Tibial nerve (tissue), 4 donors: Measurements from ENCODE around the gene TASL.

Experiments
- EP300 ChIP-seq, 2 donors: sonication (generic); formaldehyde crosslinking; IDR thresholded peaks; one replicate each; pipeline ENCODE4 v1.6.1; 2017; ENCODE audit warnings: antibody characterized with exemption in 2 of 2, mild to moderate bottlenecking in 1 of 2
- TF ChIP-seq, protein P1 (sequence below), 5 experiments: fragments of 200-600 bp in 3 of 5; fragments of 450-650 bp in 2 of 5; sonication (generic) in 3 of 5; IDR thresholded peaks; one replicate each; pipeline ENCODE4 v1.5.1; 2016 to 2019; ENCODE audit warnings: antibody characterized with exemption in 5 of 5, mild to moderate bottlenecking in 3 of 5, moderate library complexity in 2 of 5

DNA sequence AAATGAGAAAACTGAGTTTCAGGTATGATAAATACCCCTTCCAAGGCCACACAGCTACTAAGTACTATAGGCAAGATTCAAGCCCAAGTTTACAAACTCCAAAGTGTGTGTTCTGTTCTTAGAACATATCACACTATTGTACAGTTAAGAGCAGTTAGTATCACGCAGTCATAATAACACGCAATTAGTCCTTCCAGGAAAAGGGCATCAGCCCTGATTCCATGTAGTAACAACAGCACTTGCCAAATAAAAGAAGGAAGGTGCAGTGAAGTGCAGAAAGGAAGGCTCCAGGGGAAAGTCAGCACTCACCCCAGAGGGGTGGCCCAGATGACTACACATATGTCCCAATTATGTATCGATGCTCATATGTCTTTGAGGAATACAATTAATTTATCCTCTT lies 4.4 kb downstream of the TASL start:
- TF ChIP-seq, protein P1, sequence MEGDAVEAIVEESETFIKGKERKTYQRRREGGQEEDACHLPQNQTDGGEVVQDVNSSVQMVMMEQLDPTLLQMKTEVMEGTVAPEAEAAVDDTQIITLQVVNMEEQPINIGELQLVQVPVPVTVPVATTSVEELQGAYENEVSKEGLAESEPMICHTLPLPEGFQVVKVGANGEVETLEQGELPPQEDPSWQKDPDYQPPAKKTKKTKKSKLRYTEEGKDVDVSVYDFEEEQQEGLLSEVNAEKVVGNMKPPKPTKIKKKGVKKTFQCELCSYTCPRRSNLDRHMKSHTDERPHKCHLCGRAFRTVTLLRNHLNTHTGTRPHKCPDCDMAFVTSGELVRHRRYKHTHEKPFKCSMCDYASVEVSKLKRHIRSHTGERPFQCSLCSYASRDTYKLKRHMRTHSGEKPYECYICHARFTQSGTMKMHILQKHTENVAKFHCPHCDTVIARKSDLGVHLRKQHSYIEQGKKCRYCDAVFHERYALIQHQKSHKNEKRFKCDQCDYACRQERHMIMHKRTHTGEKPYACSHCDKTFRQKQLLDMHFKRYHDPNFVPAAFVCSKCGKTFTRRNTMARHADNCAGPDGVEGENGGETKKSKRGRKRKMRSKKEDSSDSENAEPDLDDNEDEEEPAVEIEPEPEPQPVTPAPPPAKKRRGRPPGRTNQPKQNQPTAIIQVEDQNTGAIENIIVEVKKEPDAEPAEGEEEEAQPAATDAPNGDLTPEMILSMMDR (IDR thresholded peaks at IDR 0.05): no peak
- TF ChIP-seq EP300 (IDR thresholded peaks at IDR 0.05): no peak
